Mucosa of descending colon (tissue), 3 donors: Measurements from ENCODE around the gene TXNRD2. TPM values are rescaled to one million over a fixed set of nuclear protein-coding genes. Genes with fewer than 3 reads are reported as not detected.

Experiments
- ATAC-seq: fragments of 200-7000 bp; cut with Tn5 transposase; one replicate; pipeline ENCODE4 v1.9.1; 2020; ENCODE audit warnings: mild to moderate bottlenecking, moderate library complexity
- DNase-seq, 3 donors: peaks; one replicate each; pipeline ENCODE4 v3.0.0-alpha.2; 2020
- H3K36me3 ChIP-seq: fragments of 200-600 bp; one replicate; pipeline ENCODE4 v1.8.0; 2021; ENCODE audit warnings: low read depth, mild to moderate bottlenecking
- H3K4me1 ChIP-seq: fragments of 200-600 bp; one replicate; pipeline ENCODE4 v1.8.0; 2021; ENCODE audit warnings: low read depth, mild to moderate bottlenecking
- H3K4me3 ChIP-seq: fragments of 200-600 bp; one replicate; pipeline ENCODE4 v1.8.0; 2021; ENCODE audit warnings: mild to moderate bottlenecking
- H3K9me3 ChIP-seq: fragments of 200-600 bp; one replicate; pipeline ENCODE4 v1.8.0; 2021; ENCODE audit warnings: mild to moderate bottlenecking
- CTCF ChIP-seq: fragments of 200-600 bp; IDR thresholded peaks from one replicate; pipeline ENCODE4 v1.8.0; 2022; ENCODE audit warnings: antibody characterized with exemption, mild to moderate bottlenecking
- intact Hi-C, 2 donors: fragments of 100-400 bp; cut with DNase I in 1 of 2; cut with micrococcal nuclease in 1 of 2; formaldehyde crosslinking; loops; one replicate each; pipeline versions ENCODE4 v1.11.0 to v1.11.1; 2022; cut with DNase I, micrococcal nuclease
- total RNA-seq, 3 donors: library from RNA; stranded (reverse); fragmentation: NEBNext Ultra II Directional in 2 of 3; extraction: Animal tissue kit (Norgen Biotek cat#: 25700) in 2 of 3; gene quantifications; one replicate each; pipeline versions ENCODE4 v1.2.1 to v1.2.4, GENCODE V29; 2021 to 2023
- donor health status: DM: no; HTN: no; CAD: no; lungs with moderate emphysema.
- donor health status: DM: no; HTN: no; CAD: no.
- donor health status: DM: no; HTN: yes; CAD: no.

Gene TXNRD2
- total RNA-seq, 3 donors from 2014 or later, result 20.9 to 23.6 (median 22.6) TPM

GRCh38 chr22:19862619-19863246, 78.9 kb downstream of the TXNRD2 start:
- Histone ChIP-seq H3K9me3 (no peaks in the 10 kb centered on the region), H3K4me3 (no peak overlapping the region), H3K36me3 (no peaks in the 10 kb centered on the region), H3K4me1 (no peaks in the 10 kb centered on the region)
- intact Hi-C loops, result no loop called here
- no peak for ATAC-seq
- DNase-seq, result no peak
- TF ChIP-seq CTCF, result no peak

- no peak for TF ChIP-seq CTCF
- Histone ChIP-seq H3K9me3 (no peaks in the 10 kb centered on the region), H3K4me3 (no peak overlapping the region), H3K4me1 (peaks cover 6% of the 10 kb centered on the region), H3K36me3 (no peaks in the 10 kb centered on the region)
- no peak for DNase-seq
- intact Hi-C loops, result no loop called here
- ATAC-seq, result no peak
Measured at GRCh38 chr22:19859861-19860510, 81.6 kb downstream of the TXNRD2 start.

GRCh38 chr22:19857382-19857781, 84.2 kb downstream of the TXNRD2 start:
- no peaks in the 10 kb centered on the region for H3K9me3 ChIP-seq

GRCh38 chr22:19855504-19856409, 85.9 kb downstream of the TXNRD2 start:
- no peaks in the 10 kb centered on the region for H3K9me3 ChIP-seq
- intact Hi-C loops, result no loop called here
- no peak for TF ChIP-seq CTCF
- H3K4me1 ChIP-seq, result peaks cover 19% of the 10 kb centered on the region
- ATAC-seq (peak; percentile 43), DNase-seq (peak; percentile 55 to 75 (median 73))
- peak overlapping the region; percentile 69 for H3K4me3 ChIP-seq
- H3K36me3 ChIP-seq, result peaks cover 4% of the 10 kb centered on the region

More at GRCh38 chr22:19857382-19857781, 84.2 kb downstream of the TXNRD2 start:
- Histone ChIP-seq H3K4me1 (peaks cover 19% of the 10 kb centered on the region), H3K36me3 (no peaks in the 10 kb centered on the region), H3K4me3 (no peak overlapping the region)
- intact Hi-C loops, result no loop called here
- ATAC-seq (no peak), DNase-seq (no peak)
- TF ChIP-seq CTCF, result no peak

GRCh38 chr22:19854778-19855503, 86.7 kb downstream of the TXNRD2 start, which contains the start of the genes GNB1L and RTL10:
Gene GNB1L (minus strand): TSS chr22:19854874. CDS start chr22:19821355, 33,519 bp downstream.
Gene RTL10 (minus strand): TSS chr22:19854874. CDS start chr22:19852261, 2,613 bp downstream.
- intact Hi-C loops, result no loop called here
- peaks cover 19% of the 10 kb centered on the region for H3K4me1 ChIP-seq

More at GRCh38 chr22:19854778-19855503, 86.7 kb downstream of the TXNRD2 start, which contains the start of the genes GNB1L and RTL10:
- H3K9me3 ChIP-seq, result no peaks in the 10 kb centered on the region
- H3K36me3 ChIP-seq, result peaks cover 4% of the 10 kb centered on the region
- ATAC-seq (peak; percentile 97), DNase-seq (peak; percentile 98 to 99 (median 98))
- H3K4me3 ChIP-seq, result peak within 1 kb of the TSS; percentile 69
- TF ChIP-seq CTCF, result peak; percentile 20
